Prostate gland (tissue), 2 donors: ENCODE data around the gene ESYT2. TPM values are rescaled to one million over a fixed set of nuclear protein-coding genes. Genes with fewer than 3 reads are reported as not detected.

Experiments
- DNase-seq: peaks from one replicate; pipeline ENCODE4 v3.0.0-alpha.2; 2019; ENCODE audit warnings: low spot score
- H3K27ac ChIP-seq, 2 donors: fragments of 200-600 bp; sonication (generic); 2 replicates each; pipeline ENCODE4 v1.5.1; 2017 to 2019
- H3K27me3 ChIP-seq: fragments of 200-600 bp; sonication (generic); replicated peaks from 2 replicates; pipeline ENCODE4 v1.5.1; 2019; ENCODE audit not compliant: insufficient read depth
- H3K36me3 ChIP-seq, 2 donors: fragments of 200-600 bp; sonication (generic); 1 replicate in 1 of 2; 2 replicates in 1 of 2; pipeline versions ENCODE4 v1.5.1 to v1.8.1; 2017 to 2019
- H3K4me1 ChIP-seq: fragments of 200-600 bp; sonication (generic); replicated peaks from 2 replicates; pipeline ENCODE4 v1.5.1; 2019
- H3K4me3 ChIP-seq, 2 donors: fragments of 200-600 bp; sonication (generic); 2 replicates each; pipeline ENCODE4 v1.5.1; 2017 to 2019
- H3K9me3 ChIP-seq: fragments of 200-600 bp; sonication (generic); 2 replicates; pipeline ENCODE4 v1.5.1; 2017
- POLR2A ChIP-seq: fragments of 450-650 bp; IDR thresholded peaks from one replicate; pipeline ENCODE4 v1.6.1; 2016; ENCODE audit warnings: antibody characterized with exemption, mild to moderate bottlenecking
- POLR2AphosphoS5 ChIP-seq: sonication (generic); formaldehyde crosslinking; IDR thresholded peaks from one replicate; pipeline ENCODE4 v1.6.1; 2017; ENCODE audit warnings: antibody characterized with exemption
- WGBS: methylation state at CpG from one replicate; pipeline ENCODE4 v1.1.5; 2018; 5-methylcytosine and 5-hydroxymethylcytosine counted together
- intact Hi-C: fragments of 100-400 bp; cut with DNase I; formaldehyde crosslinking; loops from one replicate; pipeline ENCODE4 v1.14.2; 2022
- total RNA-seq, 2 donors: library from RNA; depleted of rRNA; stranded (reverse); fragments of >200 nt; gene quantifications; one replicate each; pipeline ENCODE4 v1.1.0, GENCODE V29; 2016
- TF ChIP-seq, protein P1 (sequence below), 4 experiments: fragments of 200-600 bp in 2 of 4; fragments of 450-650 bp in 2 of 4; sonication (generic) in 2 of 4; IDR thresholded peaks; 1 replicate in 3 of 4; 2 replicates in 1 of 4; pipeline ENCODE4 v1.5.1; 2016 to 2019; ENCODE audit warnings: antibody characterized with exemption in 4 of 4, mild to moderate bottlenecking in 2 of 4, moderate library complexity in 2 of 4

ESYT2 gene
- total RNA-seq, 2 donors from 2014 or later, result 60.8 to 75.1 TPM

- WGBS, result 91% methylated on average over 14 of the region's 14 CpGs
- TF ChIP-seq POLR2AphosphoS5 (no peak), POLR2A (no peak)
- TF ChIP-seq, protein P1, sequence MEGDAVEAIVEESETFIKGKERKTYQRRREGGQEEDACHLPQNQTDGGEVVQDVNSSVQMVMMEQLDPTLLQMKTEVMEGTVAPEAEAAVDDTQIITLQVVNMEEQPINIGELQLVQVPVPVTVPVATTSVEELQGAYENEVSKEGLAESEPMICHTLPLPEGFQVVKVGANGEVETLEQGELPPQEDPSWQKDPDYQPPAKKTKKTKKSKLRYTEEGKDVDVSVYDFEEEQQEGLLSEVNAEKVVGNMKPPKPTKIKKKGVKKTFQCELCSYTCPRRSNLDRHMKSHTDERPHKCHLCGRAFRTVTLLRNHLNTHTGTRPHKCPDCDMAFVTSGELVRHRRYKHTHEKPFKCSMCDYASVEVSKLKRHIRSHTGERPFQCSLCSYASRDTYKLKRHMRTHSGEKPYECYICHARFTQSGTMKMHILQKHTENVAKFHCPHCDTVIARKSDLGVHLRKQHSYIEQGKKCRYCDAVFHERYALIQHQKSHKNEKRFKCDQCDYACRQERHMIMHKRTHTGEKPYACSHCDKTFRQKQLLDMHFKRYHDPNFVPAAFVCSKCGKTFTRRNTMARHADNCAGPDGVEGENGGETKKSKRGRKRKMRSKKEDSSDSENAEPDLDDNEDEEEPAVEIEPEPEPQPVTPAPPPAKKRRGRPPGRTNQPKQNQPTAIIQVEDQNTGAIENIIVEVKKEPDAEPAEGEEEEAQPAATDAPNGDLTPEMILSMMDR (IDR thresholded peaks at IDR 0.05), result no peak
- DNase-seq, result no peak
- Histone ChIP-seq H3K27me3 (no peaks in the 10 kb centered on the region), H3K27ac (no peak overlapping the region), H3K36me3 (no peaks in the 10 kb centered on the region), H3K4me3 (no peak overlapping the region), H3K4me1 (no peaks in the 10 kb centered on the region), H3K9me3 (no peaks in the 10 kb centered on the region)
- intact Hi-C loops, result no loop called here
Observed at GRCh38 chr7:158763454-158764033, 65.8 kb downstream of the ESYT2 start.

DNA sequence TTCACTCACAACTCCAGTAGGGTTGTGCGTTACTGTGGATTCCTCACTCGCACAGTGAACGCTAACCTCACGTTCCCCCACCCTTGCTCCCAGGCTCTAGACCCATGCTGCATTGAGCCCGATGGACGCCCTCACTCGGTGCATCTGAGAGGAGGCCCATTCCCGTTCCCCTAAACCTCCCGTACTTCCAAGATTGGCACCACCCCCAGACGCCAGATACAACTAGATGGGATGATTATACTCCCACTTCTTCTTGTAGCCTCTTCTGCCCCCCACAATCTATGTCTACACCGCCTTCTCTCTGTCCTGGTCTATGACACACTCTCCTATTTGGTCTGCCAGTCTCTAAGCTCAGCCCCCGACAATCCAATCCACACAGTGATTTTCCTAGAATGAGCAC is 67.4 kb downstream of the ESYT2 start:
- TF ChIP-seq POLR2A (no peak), POLR2AphosphoS5 (no peak)
- TF ChIP-seq, protein P1 (IDR thresholded peaks at IDR 0.05), result no peak
- no peaks in the 10 kb centered on the region for H3K4me1 ChIP-seq
- no peaks in the 10 kb centered on the region for H3K36me3 ChIP-seq
- H3K9me3 ChIP-seq, result no peaks in the 10 kb centered on the region
- intact Hi-C loops, result no loop called here
- no peak for DNase-seq
- 94% methylated on average over 12 of the region's 12 CpGs for WGBS
- H3K4me3 ChIP-seq, result no peak overlapping the region
- no peaks in the 10 kb centered on the region for H3K27me3 ChIP-seq
- H3K27ac ChIP-seq, result no peak overlapping the region

- Histone ChIP-seq H3K4me3 (no peak overlapping the region), H3K36me3 (no peaks in the 10 kb centered on the region), H3K9me3 (no peaks in the 10 kb centered on the region), H3K4me1 (no peaks in the 10 kb centered on the region), H3K27ac (no peak overlapping the region), H3K27me3 (no peaks in the 10 kb centered on the region)
- 79% methylated on average over 8 of the region's 8 CpGs for WGBS
- DNase-seq, result no peak
- intact Hi-C loops, result no loop called here
- no peak for TF ChIP-seq POLR2A
- no peak for TF ChIP-seq POLR2AphosphoS5
- TF ChIP-seq, protein P1 (IDR thresholded peaks at IDR 0.05), result no peak
Observed at GRCh38 chr7:158760936-158761335, 68.4 kb downstream of the ESYT2 start.

GRCh38 chr7:158760445-158760764 is 68.9 kb downstream of the ESYT2 start:
- Histone ChIP-seq H3K4me1 (no peaks in the 10 kb centered on the region), H3K27ac (no peak overlapping the region), H3K36me3 (no peaks in the 10 kb centered on the region), H3K27me3 (no peaks in the 10 kb centered on the region), H3K9me3 (no peaks in the 10 kb centered on the region), H3K4me3 (no peak overlapping the region)
- 91% methylated on average over 3 of the region's 3 CpGs for WGBS
- intact Hi-C loops, result no loop called here
- no peak for DNase-seq
- TF ChIP-seq, protein P1 (IDR thresholded peaks at IDR 0.05), result no peak
- no peak for TF ChIP-seq POLR2AphosphoS5
- TF ChIP-seq POLR2A, result no peak

DNA sequence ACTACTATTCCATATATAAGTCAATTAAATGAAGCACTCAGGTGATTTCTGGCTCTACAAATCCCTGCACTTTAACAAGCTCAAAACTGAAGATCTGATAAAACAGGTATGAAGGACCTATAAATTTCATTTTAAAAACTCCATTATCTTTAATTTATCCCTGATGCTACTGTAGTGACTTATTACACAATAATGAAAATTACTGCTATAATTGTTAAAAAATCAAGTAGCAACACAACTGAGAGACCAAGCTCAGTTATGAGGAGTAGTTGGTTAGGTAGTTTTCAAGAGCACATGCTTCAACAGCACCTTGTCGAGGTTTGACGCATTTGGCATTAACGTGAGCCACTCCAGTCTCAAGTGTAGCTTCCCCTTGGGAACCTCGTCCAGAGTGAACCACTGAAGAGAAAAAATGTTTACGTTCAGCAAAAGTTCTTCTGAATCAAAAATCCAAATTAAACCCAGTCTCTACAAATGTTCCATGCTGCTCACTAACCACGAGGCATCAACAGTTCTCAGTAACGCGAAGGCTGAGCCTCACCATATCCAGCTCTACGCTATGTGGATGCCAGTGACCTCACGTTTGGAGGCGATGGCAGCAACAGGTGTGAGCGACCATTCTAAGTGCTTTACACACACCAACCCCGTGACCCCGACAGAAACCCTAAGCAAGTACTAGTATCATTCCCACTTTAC is 69.4 kb downstream of the ESYT2 start:
- Histone ChIP-seq H3K4me3 (no peak overlapping the region), H3K27ac (no peak overlapping the region), H3K36me3 (no peaks in the 10 kb centered on the region), H3K4me1 (no peaks in the 10 kb centered on the region), H3K9me3 (no peaks in the 10 kb centered on the region), H3K27me3 (no peaks in the 10 kb centered on the region)
- intact Hi-C loops, result no loop called here
- WGBS, result 93% methylated on average over 14 of the region's 14 CpGs
- DNase-seq, result no peak
- TF ChIP-seq POLR2AphosphoS5 (no peak), POLR2A (no peak)
- TF ChIP-seq, protein P1 (IDR thresholded peaks at IDR 0.05), result no peak
